Suprapubic skin (tissue), 4 donors: ENCODE measurements around the gene ST6GALNAC4. TPM values are rescaled to one million over a fixed set of nuclear protein-coding genes. Genes with fewer than 3 reads are reported as not detected.

Source experiments
- DNase-seq, 2 donors: peaks; one replicate each; pipeline ENCODE4 v3.0.0-alpha.2; 2019; ENCODE audit warnings: low spot score in 2 of 2
- H3K27ac ChIP-seq: fragments of 200-600 bp; sonication (generic); one replicate; pipeline ENCODE4 v1.5.1; 2019
- H3K27me3 ChIP-seq: fragments of 200-600 bp; sonication (generic); one replicate; pipeline ENCODE4 v1.5.1; 2019
- H3K36me3 ChIP-seq: fragments of 200-600 bp; sonication (generic); one replicate; pipeline ENCODE4 v1.5.1; 2019
- H3K4me1 ChIP-seq: fragments of 200-600 bp; sonication (generic); one replicate; pipeline ENCODE4 v1.5.1; 2019
- H3K4me3 ChIP-seq: fragments of 200-600 bp; sonication (generic); one replicate; pipeline ENCODE4 v1.5.1; 2019; ENCODE audit warnings: mild to moderate bottlenecking
- H3K9me3 ChIP-seq: fragments of 200-600 bp; sonication (generic); one replicate; pipeline ENCODE4 v1.5.1; 2019
- EP300 ChIP-seq: sonication (generic); formaldehyde crosslinking; IDR thresholded peaks from one replicate; pipeline ENCODE4 v1.6.1; 2017; ENCODE audit warnings: antibody characterized with exemption
- POLR2A ChIP-seq, 2 donors: fragments of 450-650 bp; IDR thresholded peaks; one replicate each; pipeline ENCODE4 v1.6.1; 2017; ENCODE audit warnings: antibody characterized with exemption in 2 of 2, mild to moderate bottlenecking in 2 of 2, moderate library complexity in 2 of 2
- POLR2AphosphoS5 ChIP-seq, 3 donors: sonication (generic); formaldehyde crosslinking; IDR thresholded peaks; one replicate each; pipeline ENCODE4 v1.6.1; 2017; ENCODE audit warnings: antibody characterized with exemption in 3 of 3
- WGBS: methylation state at CpG from one replicate; pipeline ENCODE4 v1.1.5; 2018; 5-methylcytosine and 5-hydroxymethylcytosine counted together
- total RNA-seq, 4 donors: library from RNA; depleted of rRNA; stranded (reverse); fragments of >200 nt; gene quantifications; one replicate each; pipeline ENCODE4 v1.1.0, GENCODE V29; 2016
- TF ChIP-seq, protein P1 (sequence below), 2 donors: fragments of 200-600 bp in 1 of 2; fragments of 450-650 bp in 1 of 2; sonication (generic) in 1 of 2; IDR thresholded peaks; one replicate each; pipeline ENCODE4 v1.5.1; 2016 to 2019; ENCODE audit warnings: antibody characterized with exemption in 2 of 2, mild to moderate bottlenecking in 1 of 2, moderate library complexity in 1 of 2

The ST6GALNAC4 gene
- total RNA-seq, 4 donors from 2014 or later: 14.6 to 25.2 (median 20.2) TPM

GRCh38 chr9:127907867-127908659 is 8.8 kb downstream of the ST6GALNAC4 start:
- H3K27ac ChIP-seq: no peak overlapping the region

DNA sequence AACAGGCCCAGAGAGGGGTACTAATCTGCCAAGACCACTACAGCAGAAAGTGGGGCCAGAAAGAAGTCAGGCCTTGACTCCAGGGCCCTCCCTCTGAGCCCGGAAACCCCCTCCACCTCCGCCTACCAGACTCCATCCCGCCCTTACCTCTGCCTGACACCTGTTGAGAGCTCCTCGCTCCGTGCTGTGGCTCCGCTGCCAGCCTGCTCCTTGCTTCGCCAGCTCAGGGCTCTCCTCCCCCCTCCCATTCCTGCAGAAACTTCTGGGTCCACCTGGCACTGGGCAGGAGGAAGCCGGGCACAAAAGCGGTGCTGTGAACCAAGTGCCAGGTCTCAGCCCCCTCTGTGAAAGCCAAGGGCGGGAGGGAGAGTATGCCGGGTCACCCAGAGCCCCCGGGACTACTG is 11.1 kb downstream of the ST6GALNAC4 start:
- Histone ChIP-seq H3K27ac (peak overlapping the region; percentile 81), H3K4me3 (no peak overlapping the region), H3K4me1 (peaks cover 50% of the 10 kb centered on the region), H3K9me3 (no peaks in the 10 kb centered on the region), H3K36me3 (peaks cover 3% of the 10 kb centered on the region), H3K27me3 (no peaks in the 10 kb centered on the region)
- WGBS: 58% methylated on average over 12 of the region's 12 CpGs
- no peak for DNase-seq
- TF ChIP-seq EP300 (no peak), POLR2A (IDR thresholded peaks at IDR 0.05) (no peak), POLR2AphosphoS5 (IDR thresholded peaks at IDR 0.05) (no peak)
- TF ChIP-seq, protein P1, sequence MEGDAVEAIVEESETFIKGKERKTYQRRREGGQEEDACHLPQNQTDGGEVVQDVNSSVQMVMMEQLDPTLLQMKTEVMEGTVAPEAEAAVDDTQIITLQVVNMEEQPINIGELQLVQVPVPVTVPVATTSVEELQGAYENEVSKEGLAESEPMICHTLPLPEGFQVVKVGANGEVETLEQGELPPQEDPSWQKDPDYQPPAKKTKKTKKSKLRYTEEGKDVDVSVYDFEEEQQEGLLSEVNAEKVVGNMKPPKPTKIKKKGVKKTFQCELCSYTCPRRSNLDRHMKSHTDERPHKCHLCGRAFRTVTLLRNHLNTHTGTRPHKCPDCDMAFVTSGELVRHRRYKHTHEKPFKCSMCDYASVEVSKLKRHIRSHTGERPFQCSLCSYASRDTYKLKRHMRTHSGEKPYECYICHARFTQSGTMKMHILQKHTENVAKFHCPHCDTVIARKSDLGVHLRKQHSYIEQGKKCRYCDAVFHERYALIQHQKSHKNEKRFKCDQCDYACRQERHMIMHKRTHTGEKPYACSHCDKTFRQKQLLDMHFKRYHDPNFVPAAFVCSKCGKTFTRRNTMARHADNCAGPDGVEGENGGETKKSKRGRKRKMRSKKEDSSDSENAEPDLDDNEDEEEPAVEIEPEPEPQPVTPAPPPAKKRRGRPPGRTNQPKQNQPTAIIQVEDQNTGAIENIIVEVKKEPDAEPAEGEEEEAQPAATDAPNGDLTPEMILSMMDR (IDR thresholded peaks at IDR 0.05): no peak

More at GRCh38 chr9:127907867-127908659, 8.8 kb downstream of the ST6GALNAC4 start:
- Histone ChIP-seq H3K9me3 (no peaks in the 10 kb centered on the region), H3K36me3 (peaks cover 19% of the 10 kb centered on the region), H3K27me3 (no peaks in the 10 kb centered on the region), H3K4me3 (no peak overlapping the region), H3K4me1 (peaks cover 53% of the 10 kb centered on the region)
- no peak for DNase-seq
- 90% methylated on average over 32 of the region's 35 CpGs for WGBS
- TF ChIP-seq, protein P1 (IDR thresholded peaks at IDR 0.05): no peak
- TF ChIP-seq POLR2A (IDR thresholded peaks at IDR 0.05): no peak

DNA sequence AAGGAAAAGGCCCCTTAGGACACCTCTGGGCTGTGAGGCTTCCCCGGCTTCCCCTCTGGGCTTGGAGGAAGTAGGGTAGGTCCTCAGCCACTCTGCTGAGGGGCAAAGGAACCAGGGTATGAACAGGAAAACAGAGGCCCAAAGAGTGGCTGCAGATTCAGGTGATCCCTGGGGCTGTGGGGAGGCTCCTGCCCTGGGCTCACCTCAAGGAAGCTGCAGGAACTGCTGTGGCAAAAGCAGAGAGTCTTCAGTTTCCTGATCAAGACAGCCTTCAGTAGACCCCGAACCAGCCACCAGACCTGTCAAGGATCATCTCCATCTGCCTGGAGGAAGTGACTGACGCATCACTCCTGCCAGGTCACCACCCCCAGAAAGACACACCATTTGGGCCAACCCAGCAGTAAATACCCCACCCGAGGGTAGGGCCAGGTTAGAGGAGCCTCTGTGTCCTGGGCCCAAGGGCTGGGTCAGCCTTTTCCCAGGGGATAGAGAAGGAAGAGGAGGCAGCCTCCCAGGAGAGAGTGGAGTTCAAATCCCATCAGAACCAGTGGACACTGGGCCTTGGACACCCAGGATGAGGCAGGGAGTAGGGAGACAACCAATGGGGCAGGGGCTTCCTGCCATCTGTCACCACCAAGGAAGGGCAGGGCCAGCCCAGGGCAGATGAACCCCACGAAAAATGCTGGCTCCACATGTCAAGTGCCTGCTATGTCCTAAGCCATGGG is 11.7 kb downstream of the ST6GALNAC4 start:
- TF ChIP-seq POLR2AphosphoS5 (IDR thresholded peaks at IDR 0.05): no peak
- no peak for TF ChIP-seq POLR2A (IDR thresholded peaks at IDR 0.05)
- TF ChIP-seq EP300: no peak
- TF ChIP-seq, protein P1 (IDR thresholded peaks at IDR 0.05): peak in 1 of 2 donors; percentile 5
- H3K9me3 ChIP-seq: no peaks in the 10 kb centered on the region
- peak overlapping the region; percentile 19 for H3K4me3 ChIP-seq
- H3K27ac ChIP-seq: peak overlapping the region; percentile 81
- no peaks in the 10 kb centered on the region for H3K27me3 ChIP-seq
- WGBS: 48% methylated on average over 5 of the region's 5 CpGs
- peaks cover 3% of the 10 kb centered on the region for H3K36me3 ChIP-seq
- no peak for DNase-seq
- H3K4me1 ChIP-seq: peaks cover 45% of the 10 kb centered on the region

DNA sequence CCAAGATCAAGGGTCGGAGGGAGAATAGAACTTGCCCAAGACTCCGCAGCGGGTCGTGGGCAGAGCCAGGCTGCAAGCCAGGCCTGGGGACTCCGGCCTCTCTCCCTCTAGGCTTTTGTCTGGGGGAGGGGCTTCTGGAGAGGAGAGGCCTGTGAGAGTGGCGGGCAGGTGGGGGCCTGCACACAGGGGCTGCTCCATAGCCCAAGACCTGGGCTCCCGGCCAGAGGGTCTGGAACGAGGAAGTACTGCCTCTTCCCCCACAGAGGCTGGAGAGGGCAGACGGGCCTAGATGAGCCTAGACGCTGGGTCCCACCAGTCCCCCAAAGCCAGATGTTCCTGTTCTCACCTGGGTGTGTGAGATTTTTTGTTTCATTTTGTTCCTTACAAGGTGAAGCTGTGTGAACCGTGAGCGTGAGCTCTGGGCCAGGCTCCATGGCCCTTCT is 12.3 kb downstream of the ST6GALNAC4 start:
- peak in 1 of 2 donors; percentile 67 for DNase-seq
- Histone ChIP-seq H3K36me3 (no peaks in the 10 kb centered on the region), H3K4me3 (peak overlapping the region; percentile 19), H3K9me3 (no peaks in the 10 kb centered on the region), H3K27ac (peak overlapping the region; percentile 81), H3K27me3 (no peaks in the 10 kb centered on the region), H3K4me1 (peaks cover 51% of the 10 kb centered on the region)
- no peak for TF ChIP-seq POLR2AphosphoS5 (IDR thresholded peaks at IDR 0.05)
- TF ChIP-seq EP300: no peak
- TF ChIP-seq, protein P1 (IDR thresholded peaks at IDR 0.05): no peak
- no peak for TF ChIP-seq POLR2A (IDR thresholded peaks at IDR 0.05)
- WGBS: 35% methylated on average over 8 of the region's 12 CpGs
